ENCODE results near the gene SVOP. TPM values are rescaled to one million over a fixed set of nuclear protein-coding genes. Genes with fewer than 3 reads are reported as not detected.

Gene SVOP, protein sequence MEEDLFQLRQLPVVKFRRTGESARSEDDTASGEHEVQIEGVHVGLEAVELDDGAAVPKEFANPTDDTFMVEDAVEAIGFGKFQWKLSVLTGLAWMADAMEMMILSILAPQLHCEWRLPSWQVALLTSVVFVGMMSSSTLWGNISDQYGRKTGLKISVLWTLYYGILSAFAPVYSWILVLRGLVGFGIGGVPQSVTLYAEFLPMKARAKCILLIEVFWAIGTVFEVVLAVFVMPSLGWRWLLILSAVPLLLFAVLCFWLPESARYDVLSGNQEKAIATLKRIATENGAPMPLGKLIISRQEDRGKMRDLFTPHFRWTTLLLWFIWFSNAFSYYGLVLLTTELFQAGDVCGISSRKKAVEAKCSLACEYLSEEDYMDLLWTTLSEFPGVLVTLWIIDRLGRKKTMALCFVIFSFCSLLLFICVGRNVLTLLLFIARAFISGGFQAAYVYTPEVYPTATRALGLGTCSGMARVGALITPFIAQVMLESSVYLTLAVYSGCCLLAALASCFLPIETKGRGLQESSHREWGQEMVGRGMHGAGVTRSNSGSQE
- total RNA-seq (2014; rRNA removed; shearing (Covaris generic)) (not detected in 2 replicates), total RNA-seq (2022) (not detected in 2 replicates), Bru-seq, nascent RNA (percentile 11 among the genes with signal in this experiment), BruChase-seq, experiment 1, labeled RNA remaining after a 6-hour chase (percentile 5 among the genes with signal in this experiment), BruChase-seq, experiment 2, labeled RNA remaining after a 2-hour chase (percentile 9 among the genes with signal in this experiment)
- long read RNA-seq, result 0 reads

DNA sequence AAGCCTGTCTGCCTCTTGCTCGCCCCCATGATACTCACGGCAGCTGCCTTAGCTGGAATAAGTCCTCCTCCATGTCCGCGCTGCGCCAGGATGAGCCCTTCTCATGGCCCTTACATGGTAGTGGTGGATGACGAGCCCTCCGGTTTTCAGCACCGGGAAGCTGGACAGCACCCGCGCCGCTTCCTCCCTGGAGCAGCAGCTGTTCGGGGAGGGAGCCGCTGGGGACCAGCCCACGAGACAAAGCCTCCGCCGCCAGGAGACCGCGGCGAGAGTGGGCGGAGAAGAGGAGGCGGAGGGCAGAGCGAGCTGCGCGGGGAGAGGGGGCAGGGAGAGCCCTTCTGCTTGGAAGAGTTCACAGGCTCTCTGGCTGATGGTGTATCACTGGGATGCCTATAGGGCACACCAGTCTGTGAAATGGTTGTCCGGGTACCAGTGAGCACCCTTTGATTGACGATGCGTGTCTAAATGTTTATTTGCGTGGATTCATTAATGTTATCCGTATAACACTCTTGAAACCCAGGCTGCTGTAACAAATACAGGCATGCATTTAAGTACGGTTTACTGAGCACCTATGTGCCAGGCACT, at the start of gene SVOP:
Gene SVOP (minus strand): TSS at position 273 of the 585 bp plus-strand sequence. CDS start 200 bp downstream, at position 73.
- no peaks in the 10 kb centered on the region for H3K9me3 ChIP-seq (ENCODE audit: low read length)
- ChIA-PET POLR2A (no interaction called here), CTCF (ENCODE audit: unreplicated experiment) (no interaction called here)
- no peaks in the 10 kb centered on the region for H3K9me2 ChIP-seq (ENCODE audit: insufficient read depth, low read length)
- H2AFZ ChIP-seq (ENCODE audit: low read length), result no peak within 1 kb of the TSS
- H3K4me1 ChIP-seq (ENCODE audit: insufficient read depth, low read length, poor library complexity, severe bottlenecking), result no peaks in the 10 kb centered on the region
- no peaks in the 10 kb centered on the region for H4K20me1 ChIP-seq (ENCODE audit: insufficient read depth, low read length)
- no peak for DNase-seq (ENCODE audit: low spot score)
- H3K27ac ChIP-seq (ENCODE audit: low read depth, low read length, poor library complexity, severe bottlenecking), result no peak within 1 kb of the TSS
- intact Hi-C loops (cut with micrococcal nuclease; ENCODE audit: unreplicated experiment), result no loop called here
- no peak within 1 kb of the TSS for H3K4me3 ChIP-seq (ENCODE audit: low read depth, low read length, poor library complexity, severe bottlenecking)
- H3K79me2 ChIP-seq (ENCODE audit: insufficient read depth, low read depth, low read length), result no peaks in the 10 kb centered on the region
- TF ChIP-seq EZH2phosphoT487 (IDR thresholded peaks at IDR 0.05; ENCODE audit: borderline replicate concordance, low read depth, low read length), result no peak
- TF ChIP-seq, protein P1, sequence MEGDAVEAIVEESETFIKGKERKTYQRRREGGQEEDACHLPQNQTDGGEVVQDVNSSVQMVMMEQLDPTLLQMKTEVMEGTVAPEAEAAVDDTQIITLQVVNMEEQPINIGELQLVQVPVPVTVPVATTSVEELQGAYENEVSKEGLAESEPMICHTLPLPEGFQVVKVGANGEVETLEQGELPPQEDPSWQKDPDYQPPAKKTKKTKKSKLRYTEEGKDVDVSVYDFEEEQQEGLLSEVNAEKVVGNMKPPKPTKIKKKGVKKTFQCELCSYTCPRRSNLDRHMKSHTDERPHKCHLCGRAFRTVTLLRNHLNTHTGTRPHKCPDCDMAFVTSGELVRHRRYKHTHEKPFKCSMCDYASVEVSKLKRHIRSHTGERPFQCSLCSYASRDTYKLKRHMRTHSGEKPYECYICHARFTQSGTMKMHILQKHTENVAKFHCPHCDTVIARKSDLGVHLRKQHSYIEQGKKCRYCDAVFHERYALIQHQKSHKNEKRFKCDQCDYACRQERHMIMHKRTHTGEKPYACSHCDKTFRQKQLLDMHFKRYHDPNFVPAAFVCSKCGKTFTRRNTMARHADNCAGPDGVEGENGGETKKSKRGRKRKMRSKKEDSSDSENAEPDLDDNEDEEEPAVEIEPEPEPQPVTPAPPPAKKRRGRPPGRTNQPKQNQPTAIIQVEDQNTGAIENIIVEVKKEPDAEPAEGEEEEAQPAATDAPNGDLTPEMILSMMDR (conservative IDR thresholded peaks at IDR 0.05; ENCODE audit: low read length), result no peak
- H3K36me3 ChIP-seq (ENCODE audit: insufficient read depth, low read length), result no peaks in the 10 kb centered on the region
- no TSS peak for BruUV-seq (replicated peaks)
- no peak within 1 kb of the TSS for H3K4me2 ChIP-seq (ENCODE audit: low read length)

DNA sequence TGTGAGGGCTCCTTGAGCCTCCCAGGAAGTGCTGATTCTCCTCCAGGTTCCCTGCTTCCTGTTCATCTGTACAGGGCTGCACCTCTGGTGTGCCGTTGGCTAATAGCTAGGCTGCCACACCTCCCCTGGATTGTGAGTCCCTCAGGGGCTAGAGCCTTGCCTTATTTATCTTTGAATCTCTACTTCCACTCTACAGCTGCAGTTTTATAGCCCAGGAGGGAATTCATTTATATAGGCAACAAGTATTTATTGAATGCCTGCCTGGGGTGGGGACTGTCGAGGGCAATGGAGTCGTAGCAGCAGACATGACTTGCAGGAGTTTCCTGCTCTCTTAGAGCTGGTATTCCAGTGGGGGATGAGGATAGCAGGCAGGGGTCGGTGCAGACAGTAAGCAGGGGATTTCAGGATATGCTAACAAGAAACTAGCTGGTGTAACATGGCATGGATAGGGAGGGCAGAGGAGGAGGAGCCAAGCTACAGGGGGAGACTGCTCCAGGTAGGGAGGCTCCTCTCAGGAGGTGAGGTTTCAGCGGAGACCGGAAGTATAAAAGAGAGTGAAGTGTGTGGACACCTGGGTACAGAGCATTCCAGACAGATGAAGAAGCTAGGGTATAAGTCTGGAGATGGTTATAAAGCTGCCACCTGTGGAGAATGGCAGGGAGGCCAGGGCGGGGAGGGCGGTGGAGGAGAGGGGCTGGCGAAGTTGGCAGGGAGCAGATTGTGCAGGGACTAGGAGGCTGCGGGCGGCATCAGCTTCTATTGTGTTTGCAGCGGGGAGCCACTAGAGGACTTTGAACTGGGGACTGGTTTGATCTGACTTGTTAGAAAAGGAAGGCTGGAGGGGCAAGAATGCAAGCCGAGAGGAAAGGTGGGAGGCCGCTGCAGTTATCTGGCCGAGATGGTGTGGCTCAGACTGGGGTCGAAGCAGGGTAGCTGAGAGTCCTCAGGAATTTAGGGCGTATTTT, 48.7 kb upstream of the SVOP start:
- intact Hi-C loops (cut with micrococcal nuclease; ENCODE audit: unreplicated experiment), result no loop called here
- Histone ChIP-seq H2AFZ (ENCODE audit: low read length) (no peak overlapping the region), H3K4me2 (ENCODE audit: low read length) (no peak overlapping the region), H3K36me3 (ENCODE audit: insufficient read depth, low read length) (peaks cover 90% of the 10 kb centered on the region), H3K27ac (ENCODE audit: low read depth, low read length, poor library complexity, severe bottlenecking) (no peak overlapping the region), H4K20me1 (ENCODE audit: insufficient read depth, low read length) (no peaks in the 10 kb centered on the region), H3K9me2 (ENCODE audit: insufficient read depth, low read length) (no peaks in the 10 kb centered on the region), H3K79me2 (ENCODE audit: insufficient read depth, low read depth, low read length) (peaks cover 2% of the 10 kb centered on the region; the same call in 1 of the 2 replicates), H3K9me3 (ENCODE audit: low read length) (peaks cover 2% of the 10 kb centered on the region), H3K4me1 (ENCODE audit: insufficient read depth, low read length, poor library complexity, severe bottlenecking) (peaks cover 23% of the 10 kb centered on the region), H3K4me3 (ENCODE audit: low read depth, low read length, poor library complexity, severe bottlenecking) (no peak overlapping the region)
- TF ChIP-seq EZH2phosphoT487 (IDR thresholded peaks at IDR 0.05; ENCODE audit: borderline replicate concordance, low read depth, low read length), result no peak
- TF ChIP-seq, protein P1 (conservative IDR thresholded peaks at IDR 0.05; ENCODE audit: low read length), result no peak
- ChIA-PET POLR2A (interaction anchor here (0.5 to 0.9 kb wide), 4 partner anchors 8 to 126 kb away, joined by 3 to 5 read pairs (median 3); no protein-coding TSS in a partner anchor), CTCF (ENCODE audit: unreplicated experiment) (no interaction called here)
- BruUV-seq (replicated peaks), result no TSS peak
- DNase-seq (ENCODE audit: low spot score), result no peak

Data from OCI-LY7 (cell line).